CD4-positive, alpha-beta T cell (primary cell): Measurements from ENCODE around the gene KCNK3. TPM values are rescaled to one million over a fixed set of nuclear protein-coding genes. Genes with fewer than 3 reads are reported as not detected.

Experiments
- ATAC-seq: fragments of 200-7000 bp; cut with Tn5 transposase; one replicate; pipeline ENCODE4 v1.10.0; 2022; ENCODE audit warnings: mild to moderate bottlenecking; ENCODE audit not compliant: poor library complexity
- CTCF ChIA-PET: fragments of 350-600 bp; sonication (Branson Sonifier 250); formaldehyde crosslinking; loops from one replicate; lab custom pipeline; 2021; ENCODE audit warnings: antibody characterized with exemption, inconsistent platforms; lab: Charles Lee
- POLR2A ChIA-PET: fragments of 350-600 bp; sonication (Branson Sonifier 250); formaldehyde crosslinking; loops from one replicate; lab custom pipeline; 2021; ENCODE audit warnings: antibody characterized with exemption, inconsistent platforms; lab: Charles Lee
- DNase-seq, 14 experiments: peaks; one replicate each; pipeline ENCODE4 v3.0.0-alpha.2; 2013 to 2020; ENCODE audit warnings: mixed read lengths in 2 of 14
- H3K27ac ChIP-seq, 2 donors: one replicate each; pipeline versions ENCODE4 v1.5.1 to v1.7.0; 2013; ENCODE audit warnings: low read length in 2 of 2, low read depth in 1 of 2, mild to moderate bottlenecking in 1 of 2
- H3K27me3 ChIP-seq, 2 experiments: 1 replicate in 1 of 2; 2 replicates in 1 of 2; pipeline versions ENCODE4 v1.6.1 to v1.7.0; 2013; ENCODE audit warnings: low read length in 2 of 2, control low read depth in 1 of 2, mild to moderate bottlenecking in 1 of 2, moderate library complexity in 1 of 2; ENCODE audit not compliant: insufficient read depth in 2 of 2, control insufficient read depth in 1 of 2
- H3K36me3 ChIP-seq: one replicate; pipeline ENCODE4 v1.6.1; 2013; ENCODE audit warnings: low read length, control low read depth; ENCODE audit not compliant: insufficient read depth
- H3K4me1 ChIP-seq: one replicate; pipeline ENCODE4 v1.6.1; 2013; ENCODE audit warnings: low read length, control low read depth; ENCODE audit not compliant: insufficient read depth
- H3K4me3 ChIP-seq: one replicate; pipeline ENCODE4 v1.5.1; 2013; ENCODE audit warnings: mild to moderate bottlenecking, low read length, moderate library complexity
- H3K9me3 ChIP-seq, 2 experiments: 1 replicate in 1 of 2; 2 replicates in 1 of 2; pipeline versions ENCODE4 v1.6.1 to v1.7.0; 2013; ENCODE audit warnings: low read length in 2 of 2, mild to moderate bottlenecking in 2 of 2, control low read depth in 1 of 2, moderate library complexity in 1 of 2; ENCODE audit not compliant: control insufficient read depth in 1 of 2, insufficient read depth in 1 of 2
- H3K27ac Mint-ChIP-seq: one replicate; pipeline ENCODE4 v1.8.0; 2020; ENCODE audit warnings: mixed read lengths
- H3K27me3 Mint-ChIP-seq: one replicate; pipeline ENCODE4 v1.8.0; 2021; ENCODE audit warnings: mixed read lengths
- H3K36me3 Mint-ChIP-seq: one replicate; pipeline ENCODE4 v1.8.0; 2021; ENCODE audit warnings: low read depth, mixed read lengths
- H3K4me1 Mint-ChIP-seq: one replicate; pipeline ENCODE4 v1.8.0; 2021; ENCODE audit warnings: low read depth, mixed read lengths
- H3K4me3 Mint-ChIP-seq: one replicate; pipeline ENCODE4 v1.8.0; 2020; ENCODE audit warnings: mild to moderate bottlenecking, mixed read lengths
- H3K9me3 Mint-ChIP-seq: one replicate; pipeline ENCODE4 v1.8.0; 2020; ENCODE audit warnings: mixed read lengths
- CTCF ChIP-seq: fragments of 200-600 bp; IDR thresholded peaks from one replicate; pipeline ENCODE4 v1.8.0; 2022; ENCODE audit warnings: antibody characterized with exemption, mild to moderate bottlenecking
- intact Hi-C, 2 experiments: fragments of 100-400 bp; cut with DNase I in 1 of 2; cut with micrococcal nuclease in 1 of 2; formaldehyde crosslinking; loops; one replicate each; pipeline versions ENCODE4 v1.15.1 to v1.9.0; 2023 to 2025; cut with DNase I, micrococcal nuclease
- total RNA-seq, 174 experiments: library from RNA in 2 of 174; stranded (reverse) in 2 of 174; gene quantifications; one replicate each; pipeline ENCODE4 v1.2.3 and lab custom pipeline; 2021 to 2026

Gene KCNK3
- total RNA-seq, 2 experiments from 2014 or later = not detected

GRCh38 chr2:26694001-26694400, 1.5 kb downstream of the KCNK3 start:
- H3K4me3 ChIP-seq = no peak overlapping the region
- H3K4me1 ChIP-seq = peaks cover 10% of the 10 kb centered on the region
- DNase-seq (no peak), ATAC-seq (no peak)
- Mint-ChIP-seq H3K4me1 (peaks cover 9% of the 10 kb centered on the region), H3K27ac (no peak overlapping the region), H3K4me3 (no peak overlapping the region), H3K36me3 (no peaks in the 10 kb centered on the region), H3K9me3 (no peaks in the 10 kb centered on the region), H3K27me3 (peaks cover 79% of the 10 kb centered on the region)
- peaks cover 61 to 78% of the 10 kb centered on the region in 2 experiments for H3K27me3 ChIP-seq
- intact Hi-C loops = no loop called here
- H3K36me3 ChIP-seq = no peaks in the 10 kb centered on the region
- H3K27ac ChIP-seq = no peak overlapping the region
- H3K9me3 ChIP-seq = peaks cover 0 to 18% of the 10 kb centered on the region in 2 experiments
- CTCF ChIA-PET = no interaction called here
- POLR2A ChIA-PET = no interaction called here
- TF ChIP-seq CTCF = no peak

- DNase-seq = no peak
- Mint-ChIP-seq H3K9me3 (no peaks in the 10 kb centered on the region), H3K27ac (no peak overlapping the region), H3K36me3 (no peaks in the 10 kb centered on the region), H3K27me3 (peaks cover 74% of the 10 kb centered on the region), H3K4me3 (no peak overlapping the region), H3K4me1 (peaks cover 9% of the 10 kb centered on the region)
- Histone ChIP-seq H3K27me3 (peaks cover 49 to 66% of the 10 kb centered on the region in 2 experiments), H3K4me1 (peaks cover 10% of the 10 kb centered on the region), H3K9me3 (peaks cover 0 to 15% of the 10 kb centered on the region in 2 experiments), H3K36me3 (no peaks in the 10 kb centered on the region), H3K27ac (no peak overlapping the region), H3K4me3 (no peak overlapping the region)
- POLR2A ChIA-PET = no interaction called here
- CTCF ChIA-PET = no interaction called here
- TF ChIP-seq CTCF = no peak
- intact Hi-C loops = no loop called here
- no peak for ATAC-seq
Measured at GRCh38 chr2:26696351-26696816, 3.9 kb downstream of the KCNK3 start.

GRCh38 chr2:26697425-26697824, 4.9 kb downstream of the KCNK3 start:
- peaks cover 68% of the 10 kb centered on the region for H3K27me3 Mint-ChIP-seq
- intact Hi-C loops = no loop called here
- ChIA-PET CTCF (no interaction called here), POLR2A (no interaction called here)
- peaks cover 9% of the 10 kb centered on the region for H3K4me1 Mint-ChIP-seq
- no peak overlapping the region for H3K27ac ChIP-seq
- peaks cover 0 to 9% of the 10 kb centered on the region in 2 experiments for H3K9me3 ChIP-seq
- H3K36me3 ChIP-seq = no peaks in the 10 kb centered on the region
- peaks cover 10% of the 10 kb centered on the region for H3K4me1 ChIP-seq
- no peaks in the 10 kb centered on the region for H3K9me3 Mint-ChIP-seq
- ATAC-seq (no peak), DNase-seq (no peak)
- H3K4me3 Mint-ChIP-seq = no peak overlapping the region
- H3K4me3 ChIP-seq = no peak overlapping the region
- TF ChIP-seq CTCF = no peak
- no peaks in the 10 kb centered on the region for H3K36me3 Mint-ChIP-seq
- H3K27ac Mint-ChIP-seq = no peak overlapping the region
- H3K27me3 ChIP-seq = peaks cover 42 to 57% of the 10 kb centered on the region in 2 experiments
